H1 (cell line): ENCODE data around the gene HMCN1. TPM values are rescaled to one million over a fixed set of nuclear protein-coding genes. Genes with fewer than 3 reads are reported as not detected.

Experiments
- CTCF ChIA-PET: fragments of 300-600 bp; sonication (Branson Sonifier 250); formaldehyde crosslinking; loops from one replicate; lab custom pipeline; 2021; ENCODE audit not compliant: partially characterized antibody; lab: Charles Lee
- POLR2A ChIA-PET: fragments of 300-600 bp; sonication (Branson Sonifier 250); formaldehyde crosslinking; loops from one replicate; lab custom pipeline; 2021; ENCODE audit warnings: inconsistent platforms; ENCODE audit not compliant: partially characterized antibody; lab: Charles Lee
- DNase-seq, 2 experiments: peaks; one replicate each; pipeline versions ENCODE4 v3.0.0 to v3.0.0-alpha.2; 2010 to 2022; ENCODE audit warnings: low spot score in 2 of 2, low read depth in 1 of 2, mixed read lengths in 1 of 2
- FAIRE-seq: peaks from 2 replicates; lab custom pipeline; 2011; peaks lifted over from hg19 to GRCh38; lab: Jason Lieb, UNC
- H2AFZ ChIP-seq: 2 replicates; pipeline ENCODE4 v1.8.1; 2012; ENCODE audit warnings: low read length, inconsistent platforms
- H2AK5ac ChIP-seq: 2 replicates; pipeline ENCODE4 v1.6.1; 2013; ENCODE audit warnings: low read depth, low read length
- H2BK120ac ChIP-seq: replicated peaks from 2 replicates; pipeline ENCODE3; 2013; ENCODE audit warnings: low read depth, low read length, inconsistent platforms
- H2BK12ac ChIP-seq: 2 replicates; pipeline ENCODE4 v1.6.1; 2013; ENCODE audit warnings: low read depth, low read length
- H2BK15ac ChIP-seq: 2 replicates; pipeline ENCODE4 v1.6.1; 2013; ENCODE audit warnings: low read length
- H2BK20ac ChIP-seq: 2 replicates; pipeline ENCODE4 v1.6.1; 2013; ENCODE audit warnings: low read length
- H2BK5ac ChIP-seq: 2 replicates; pipeline ENCODE4 v1.6.1; 2013; ENCODE audit warnings: low read depth, low read length
- H3K14ac ChIP-seq: 2 replicates; pipeline ENCODE4 v1.6.1; 2013; ENCODE audit warnings: inconsistent platforms; ENCODE audit not compliant: insufficient read length
- H3K18ac ChIP-seq: 2 replicates; pipeline ENCODE4 v1.6.1; 2013; ENCODE audit warnings: low read length; ENCODE audit errors: extremely low read depth
- H3K23ac ChIP-seq: 2 replicates; pipeline ENCODE4 v1.6.1; 2013; ENCODE audit warnings: inconsistent platforms; ENCODE audit not compliant: insufficient read length
- H3K23me2 ChIP-seq: 2 replicates; pipeline ENCODE4 v1.6.1; 2013; ENCODE audit warnings: low read depth, low read length
- H3K27ac ChIP-seq: 2 replicates; pipeline ENCODE4 v1.6.1; 2011; ENCODE audit warnings: low read depth, low read length, inconsistent platforms
- H3K27me3 ChIP-seq, 4 experiments: replicated peaks in 1 of 4; 1 replicate in 1 of 4; 2 replicates in 3 of 4; pipeline versions ENCODE4 v1.6.1 to v1.8.1; 2011 to 2013; ENCODE audit warnings: low read length in 3 of 4, mild to moderate bottlenecking in 3 of 4, inconsistent platforms in 2 of 4, mixed read lengths in 2 of 4, moderate library complexity in 1 of 4; ENCODE audit not compliant: control insufficient read depth in 3 of 4, insufficient read depth in 3 of 4; ENCODE audit errors: extremely low read depth in 1 of 4
- H3K36me3 ChIP-seq, 4 experiments: 2 replicates each; pipeline versions ENCODE4 v1.6.1 to v1.8.1; 2011 to 2013; ENCODE audit warnings: mild to moderate bottlenecking in 4 of 4, low read length in 3 of 4, moderate library complexity in 2 of 4, control low read depth in 1 of 4, inconsistent platforms in 1 of 4; ENCODE audit not compliant: insufficient read depth in 4 of 4, control insufficient read depth in 2 of 4
- H3K4ac ChIP-seq: replicated peaks from 2 replicates; pipeline ENCODE3; 2013; ENCODE audit warnings: low read length, low read depth, mixed read lengths, inconsistent platforms; ENCODE audit not compliant: insufficient read length
- H3K4me1 ChIP-seq, 4 experiments: replicated peaks in 1 of 4; 1 replicate in 1 of 4; 2 replicates in 3 of 4; pipeline versions ENCODE4 v1.6.1 to v1.8.1; 2011 to 2013; ENCODE audit warnings: low read length in 3 of 4, inconsistent platforms in 2 of 4, mixed read lengths in 1 of 4; ENCODE audit not compliant: insufficient read depth in 4 of 4, control insufficient read depth in 3 of 4
- H3K4me2 ChIP-seq, 2 experiments: 2 replicates each; pipeline versions ENCODE4 v1.6.1 to v1.8.1; 2011 to 2013; ENCODE audit warnings: low read depth in 2 of 2, low read length in 2 of 2, control low read depth in 1 of 2, inconsistent platforms in 1 of 2, mild to moderate bottlenecking in 1 of 2; ENCODE audit not compliant: insufficient read depth in 1 of 2
- H3K4me3 ChIP-seq, 4 experiments: fragments of 200-600, 300-600 bp in 1 of 4; sonication (generic), shearing (Covaris generic), sonication (Bioruptor Twin) in 1 of 4; 2 replicates each; pipeline versions ENCODE4 v1.5.1 to v1.8.1; 2011 to 2016; ENCODE audit warnings: low read length in 4 of 4, low read depth in 3 of 4, control low read depth in 2 of 4, inconsistent platforms in 2 of 4, mild to moderate bottlenecking in 2 of 4, mixed read lengths in 1 of 4, moderate library complexity in 1 of 4; ENCODE audit not compliant: insufficient read depth in 2 of 4; ENCODE audit errors: extremely low read depth in 1 of 4
- H3K56ac ChIP-seq: replicated peaks from 2 replicates; pipeline ENCODE3; 2013; ENCODE audit warnings: low read depth, mild to moderate bottlenecking, mixed read lengths, low read length, inconsistent platforms; ENCODE audit not compliant: insufficient read length
- H3K79me1 ChIP-seq: 2 replicates; pipeline ENCODE4 v1.6.1; 2013; ENCODE audit warnings: low read depth, low read length, control low read depth
- H3K79me2 ChIP-seq, 2 experiments: 2 replicates each; pipeline versions ENCODE4 v1.6.1 to v1.8.1; 2012 to 2013; ENCODE audit warnings: low read length in 2 of 2, mild to moderate bottlenecking in 2 of 2, inconsistent platforms in 1 of 2; ENCODE audit not compliant: insufficient read depth in 2 of 2, control insufficient read depth in 1 of 2
- H3K9ac ChIP-seq, 4 experiments: replicated peaks in 1 of 4; 1 replicate in 1 of 4; 2 replicates in 3 of 4; pipeline versions ENCODE4 v1.6.1 to v1.8.1; 2011 to 2013; ENCODE audit warnings: low read depth in 3 of 4, low read length in 3 of 4, control low read depth in 2 of 4, mild to moderate bottlenecking in 2 of 4, moderate library complexity in 2 of 4, inconsistent platforms in 1 of 4; ENCODE audit errors: extremely low read depth in 1 of 4
- H3K9me3 ChIP-seq, 2 experiments: 2 replicates each; pipeline versions ENCODE4 v1.6.1 to v1.8.1; 2012 to 2013; ENCODE audit warnings: mild to moderate bottlenecking in 2 of 2, moderate library complexity in 2 of 2, control low read depth in 1 of 2, inconsistent platforms in 1 of 2, low read depth in 1 of 2, low read length in 1 of 2, mixed read lengths in 1 of 2; ENCODE audit not compliant: insufficient read depth in 2 of 2
- H4K20me1 ChIP-seq, 2 experiments: replicated peaks in 1 of 2; 2 replicates each; pipeline versions ENCODE3 to v1.8.1; 2011 to 2013; ENCODE audit warnings: inconsistent platforms in 2 of 2, low read length in 2 of 2, mild to moderate bottlenecking in 1 of 2; ENCODE audit not compliant: insufficient read depth in 2 of 2, control insufficient read depth in 1 of 2
- H4K5ac ChIP-seq: 2 replicates; pipeline ENCODE4 v1.6.1; 2013; ENCODE audit warnings: low read length, low read depth, mixed read lengths, inconsistent platforms; ENCODE audit not compliant: insufficient read length
- H4K8ac ChIP-seq: 2 replicates; pipeline ENCODE4 v1.8.0; 2013; ENCODE audit warnings: mild to moderate bottlenecking, moderate library complexity, low read length, inconsistent platforms; ENCODE audit not compliant: insufficient read depth; ENCODE audit errors: extremely low read depth
- H4K91ac ChIP-seq: replicated peaks from 2 replicates; pipeline ENCODE3; 2013; ENCODE audit warnings: low read length, mixed read lengths, inconsistent platforms; ENCODE audit not compliant: insufficient read length
- ATF3 ChIP-seq: IDR thresholded peaks from 2 replicates; pipeline ENCODE4 v1.6.1; 2011; ENCODE audit warnings: low read depth, mild to moderate bottlenecking, low read length; ENCODE audit not compliant: insufficient read depth
- CEBPB ChIP-seq: IDR thresholded peaks from 2 replicates; pipeline ENCODE4 v1.6.1; 2012; ENCODE audit warnings: low read depth, low read length
- EZH2 ChIP-seq: fragments of 200-600 bp; sonication (generic); IDR thresholded peaks from 2 replicates; pipeline ENCODE4 v1.7.1; 2012; ENCODE audit warnings: low read depth, mild to moderate bottlenecking, moderate library complexity, low read length, inconsistent platforms; ENCODE audit not compliant: severe bottlenecking
- KDM4A ChIP-seq: IDR thresholded peaks from one replicate; pipeline ENCODE4 v1.7.1; 2012; ENCODE audit warnings: low read depth, mild to moderate bottlenecking, moderate library complexity, low read length, inconsistent platforms; ENCODE audit not compliant: severe bottlenecking
- MAX ChIP-seq: IDR thresholded peaks from 2 replicates; pipeline ENCODE4 v1.6.1; 2012; ENCODE audit warnings: inconsistent platforms
- SP4 ChIP-seq: IDR thresholded peaks from 2 replicates; pipeline ENCODE4 v1.6.1; 2012; ENCODE audit warnings: low read length, inconsistent platforms
- TCF12 ChIP-seq: IDR thresholded peaks from 2 replicates; pipeline ENCODE4 v1.6.1; 2011; ENCODE audit warnings: low read depth, mild to moderate bottlenecking, low read length
- TEAD4 ChIP-seq: IDR thresholded peaks from 2 replicates; pipeline ENCODE4 v1.6.1; 2012; ENCODE audit warnings: low read depth, low read length, inconsistent platforms, mixed read lengths
- USF2 ChIP-seq: IDR thresholded peaks from 2 replicates; pipeline ENCODE4 v1.6.1; 2011; ENCODE audit warnings: low read length, improper control_type of control experiment
- YY1 ChIP-seq: IDR thresholded peaks from 2 replicates; pipeline ENCODE4 v1.6.1; 2011; ENCODE audit warnings: low read depth, mild to moderate bottlenecking, low read length
- ZNF274 ChIP-seq: IDR thresholded peaks from 2 replicates; pipeline ENCODE4 v1.7.0; 2012; ENCODE audit warnings: low read length, borderline replicate concordance; ENCODE audit errors: extremely low read depth
- WGBS, 2 experiments: shearing (Covaris generic) in 1 of 2; methylation state at CpG; one replicate each; pipeline versions ENCODE4 v1.1.6 to v1.1.7; 2013 to 2015; ENCODE audit warnings: low lambda C conversion rate in 2 of 2, mixed read lengths in 2 of 2, inconsistent platforms in 1 of 2, low coverage in 1 of 2, missing lambda C conversion rate in 1 of 2; ENCODE audit not compliant: insufficient replicate concordance in 2 of 2, insufficient coverage in 1 of 2, insufficient read length in 1 of 2; ENCODE audit errors: extremely low coverage in 1 of 2, missing lambda C conversion rate in 1 of 2; 5-methylcytosine and 5-hydroxymethylcytosine counted together
- polyA plus RNA-seq, 7 experiments: library from polyadenylated mRNA; depleted of rRNA in 3 of 7; stranded (reverse) in 5 of 7; unstranded in 2 of 7; fragments of >200 nt in 5 of 7; fragments of 200-250 nt in 2 of 7; gene quantifications; 1 replicate in 5 of 7; 2 replicates in 1 of 7; 4 replicates in 1 of 7; pipeline versions ENCODE4 v1.2.1 to v1.2.3, GENCODE V29; 2011 to 2013; ENCODE audit warnings: missing spikeins in 2 of 7, mixed read lengths in 2 of 7
- total RNA-seq: library from RNA; stranded (reverse); fragmentation: NEBNext Ultra II Directional; extraction: Animal tissue kit (Norgen Biotek cat#: 25700); gene quantifications from 2 replicates; pipeline ENCODE4 v1.2.1, GENCODE V29; 2021

The HMCN1 gene
- total and polyA plus RNA-seq, 2 of the 8 experiments (the other 6 are each of a cell fraction or from before 2014, with no cell fraction given): 13.8 to 14.6 TPM

GRCh38 chr1:185980891-185981290 lies 246.7 kb downstream of the HMCN1 start:
- Histone ChIP-seq H2AK5ac (no peak overlapping the region), H3K14ac (no peak overlapping the region), H3K56ac (no peak overlapping the region), H2BK20ac (no peak overlapping the region), H3K4me2 (no peak overlapping the region), H2BK15ac (no peak overlapping the region), H3K27me3 (no peaks in the 10 kb centered on the region), H2BK5ac (no peak overlapping the region), H4K91ac (no peak overlapping the region), H3K23ac (no peak overlapping the region), H4K5ac (no peak overlapping the region), H3K36me3 (no peaks in the 10 kb centered on the region), H3K23me2 (no peaks in the 10 kb centered on the region), H2BK120ac (no peak overlapping the region), H4K8ac (no peak overlapping the region), H3K4me3 (no peak overlapping the region), H2BK12ac (no peak overlapping the region), H2AFZ (no peak overlapping the region), H3K9me3 (no peaks in the 10 kb centered on the region), H3K79me2 (no peaks in the 10 kb centered on the region), H3K4me1 (no peaks in the 10 kb centered on the region), H3K9ac (no peak overlapping the region), H4K20me1 (no peaks in the 10 kb centered on the region), H3K4ac (no peak overlapping the region), H3K27ac (no peak overlapping the region), H3K18ac (no peak overlapping the region), H3K79me1 (no peaks in the 10 kb centered on the region)
- ChIA-PET CTCF (interaction anchor here (1.3 kb wide), 1 partner anchor 175 kb away, joined by 3 read pairs; no protein-coding TSS in a partner anchor), POLR2A (no interaction called here)
- TF ChIP-seq EZH2 (no peak), TCF12 (no peak), KDM4A (no peak), MAX (no peak), YY1 (no peak), SP4 (no peak), CEBPB (no peak), USF2 (no peak), ZNF274 (no peak), TEAD4 (no peak), ATF3 (no peak)
- 100% methylated on average over 1 of the region's 1 CpG; no CpG with 5 or more reads in 1 of the 2 experiments for whole genome bisulfite sequencing, 2 experiments
- DNase-seq: no peak
- FAIRE-seq: no peak
